ENCODE data around the gene ASTL.

The ASTL gene

DNA sequence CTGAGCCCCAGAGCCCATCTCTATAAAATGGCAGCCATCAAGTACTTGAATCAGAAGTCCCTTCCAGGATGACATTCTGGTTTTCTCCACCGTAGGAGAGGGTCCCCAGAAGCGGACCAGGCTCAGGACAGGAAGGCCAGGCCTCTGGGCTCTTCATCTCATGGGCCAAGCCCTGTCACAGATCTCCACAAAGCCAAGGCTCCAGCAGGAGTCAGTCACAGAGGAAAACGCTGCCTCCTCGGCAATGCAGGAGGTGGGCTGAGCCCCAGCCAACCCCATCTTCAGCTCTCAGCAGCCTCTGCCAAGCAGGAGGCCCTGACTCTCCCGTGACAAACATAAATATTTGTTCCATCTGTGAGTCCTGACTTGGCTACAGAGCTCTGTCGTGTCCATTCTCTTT is 64.1 kb downstream of the ASTL start:
- Histone ChIP-seq H3K27me3 (ENCODE audit: control insufficient read depth, insufficient read depth, low read length) (peaks cover 47% of the 10 kb centered on the region), H3K9ac (ENCODE audit: low read depth, low read length) (no peak overlapping the region), H3K4me1 (ENCODE audit: control insufficient read depth, insufficient read depth, low read length) (peaks cover 6% of the 10 kb centered on the region), H3K36me3 (ENCODE audit: insufficient read depth, low read length) (no peaks in the 10 kb centered on the region), H3K9me3 (replicated peaks; ENCODE audit: low read length) (no peaks in the 10 kb centered on the region), H3K4me3 (ENCODE audit: low read length) (no peak overlapping the region), H3K4me2 (ENCODE audit: low read length) (no peak overlapping the region)

- Histone ChIP-seq H3K4me2 (ENCODE audit: low read length) (no peak overlapping the region), H3K4me3 (ENCODE audit: low read length) (no peak overlapping the region), H3K27me3 (ENCODE audit: control insufficient read depth, insufficient read depth, low read length) (peaks cover 44% of the 10 kb centered on the region), H3K36me3 (ENCODE audit: insufficient read depth, low read length) (no peaks in the 10 kb centered on the region), H3K9me3 (replicated peaks; ENCODE audit: low read length) (no peaks in the 10 kb centered on the region), H3K4me1 (ENCODE audit: control insufficient read depth, insufficient read depth, low read length) (peaks cover 6% of the 10 kb centered on the region), H3K9ac (ENCODE audit: low read depth, low read length) (no peak overlapping the region)
Measured at GRCh38 chr2:96073170-96073775, 65.0 kb downstream of the ASTL start.

Data from skeletal muscle satellite cell (primary cell).